ENCODE measurements around the gene ZSWIM8.
"Not testable (repeated sequence)": the region's sequence is repeated elsewhere in the genome, so short reads cannot be mapped to it uniquely, and the experiment has no call there.

Gene ZSWIM8

DNA sequence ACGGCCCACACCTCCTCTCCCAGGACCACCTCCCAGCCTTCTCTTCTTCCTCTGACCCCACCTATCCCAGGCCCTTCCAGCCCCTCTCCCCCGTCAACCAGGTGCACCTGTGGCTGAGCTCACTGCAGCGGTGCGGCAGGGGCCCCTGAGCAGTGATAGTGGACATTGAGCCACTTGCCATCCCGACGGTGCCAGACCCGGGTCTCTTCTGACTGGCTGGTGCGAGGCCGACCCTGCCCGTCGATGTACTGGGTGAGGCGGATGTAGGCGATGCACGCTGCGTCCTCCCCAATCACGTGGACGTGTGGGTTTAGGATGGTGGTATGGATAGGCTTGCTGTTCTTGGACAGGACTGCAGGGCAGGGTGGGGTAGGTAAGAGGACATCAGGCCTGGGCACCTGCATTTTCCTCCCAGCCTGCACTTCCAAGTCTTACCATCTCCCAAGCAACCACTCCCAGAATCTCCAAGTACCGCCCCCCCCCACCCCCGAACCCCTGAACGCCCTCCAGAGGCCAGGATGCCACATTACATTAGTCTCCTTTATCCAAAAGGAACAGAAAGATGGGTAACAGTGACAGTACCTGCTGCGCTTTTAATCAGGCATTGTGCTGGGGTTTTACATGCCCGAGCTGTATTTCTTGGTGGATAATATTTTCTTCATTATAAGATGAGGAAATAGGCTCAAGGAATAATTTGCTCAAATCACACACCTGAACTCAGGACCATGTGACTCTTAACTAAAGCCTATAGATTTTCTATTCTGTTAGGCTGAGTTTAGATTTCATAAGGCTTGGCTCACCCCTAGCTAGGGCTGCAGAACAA, 29.7 kb downstream of the ZSWIM8 start:
- DNase-seq (ENCODE audit: low spot score), result peak; percentile 57

DNA sequence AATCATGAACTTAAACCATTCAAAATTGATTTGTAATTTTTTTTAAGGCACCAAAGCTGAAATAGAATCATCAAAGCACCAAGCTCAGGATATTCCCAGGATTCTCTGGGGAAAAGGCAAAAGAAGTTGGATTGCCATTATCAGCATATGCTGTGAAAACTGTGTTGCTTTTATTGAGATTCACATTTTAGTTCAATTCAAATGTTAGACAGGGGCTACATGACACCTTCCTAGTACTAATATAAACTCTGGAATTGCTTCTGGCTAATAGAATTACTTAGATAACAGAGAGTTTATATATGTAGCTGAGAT, 30.3 kb downstream of the ZSWIM8 start:
- no peak for DNase-seq (ENCODE audit: low spot score)

- DNase-seq (ENCODE audit: low spot score), result no peak
Observed at GRCh38 chr10:73816917-73817729, 31.7 kb downstream of the ZSWIM8 start.

GRCh38 chr10:73817826-73818225, 32.4 kb downstream of the ZSWIM8 start:
- no peak for DNase-seq (ENCODE audit: low spot score)

GRCh38 chr10:73818402-73818801, 33.0 kb downstream of the ZSWIM8 start:
- DNase-seq (ENCODE audit: low spot score), result no peak

- no peak for DNase-seq (ENCODE audit: low spot score)
Observed at GRCh38 chr10:73819081-73819480, 33.7 kb downstream of the ZSWIM8 start.

DNA sequence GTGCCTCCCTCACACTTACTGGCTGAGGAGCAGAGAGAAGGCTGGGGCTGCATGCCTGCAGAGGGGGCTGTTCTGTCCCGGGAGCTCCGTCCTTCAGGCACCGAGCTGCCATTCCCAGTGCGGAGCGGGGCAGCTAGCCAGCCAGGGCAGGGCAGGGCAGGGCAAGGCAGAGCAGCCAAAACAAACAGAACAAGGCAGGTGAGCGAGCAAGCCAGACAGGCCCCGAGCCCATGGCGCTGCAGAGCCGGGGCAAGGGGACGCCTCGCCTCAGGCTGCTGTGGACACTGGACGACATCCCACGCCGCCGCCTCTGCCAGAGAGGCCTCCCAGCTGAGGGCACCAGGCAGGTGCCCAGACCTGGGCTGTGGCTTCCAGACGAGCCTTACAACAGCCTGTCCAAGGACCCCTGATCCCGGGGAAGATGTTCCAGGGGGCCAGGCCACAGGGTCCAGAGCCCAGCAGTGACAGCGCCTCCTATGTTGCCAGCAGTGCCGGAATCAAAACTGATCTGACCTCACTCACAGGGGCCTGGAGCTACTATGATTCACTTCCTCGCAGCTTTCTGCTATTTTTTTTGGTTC, 34.2 kb downstream of the ZSWIM8 start:
- DNase-seq (ENCODE audit: low spot score), result no peak

- no peak for DNase-seq (ENCODE audit: low spot score)
Observed at GRCh38 chr10:73823391-73823790, 38.0 kb downstream of the ZSWIM8 start.

- no peak for DNase-seq (ENCODE audit: low spot score)
Observed at GRCh38 chr10:73824146-73824725, 38.8 kb downstream of the ZSWIM8 start.

- no peak for DNase-seq (ENCODE audit: low spot score)
Observed at GRCh38 chr10:73827346-73828089, 42.1 kb downstream of the ZSWIM8 start.

DNA sequence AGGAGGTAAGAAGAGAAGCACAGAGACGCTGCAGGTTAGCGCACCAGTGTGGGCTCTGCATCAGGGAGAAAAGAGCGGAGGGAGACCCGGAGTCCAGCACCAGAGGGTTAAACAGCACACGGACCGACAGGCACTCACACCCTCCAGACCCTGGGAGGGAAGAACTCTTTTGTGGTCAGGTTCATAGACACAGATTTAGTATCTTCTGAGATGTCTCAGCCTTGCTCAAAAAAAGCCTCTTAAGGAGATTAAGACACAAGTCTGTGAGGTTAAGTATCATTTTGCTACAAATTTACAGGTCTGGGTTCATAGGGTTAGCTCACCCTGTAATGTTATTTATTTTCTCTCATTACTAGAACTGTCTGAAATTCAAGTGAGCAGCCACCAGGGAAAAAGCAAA, 42.8 kb downstream of the ZSWIM8 start:
- DNase-seq (ENCODE audit: low spot score), result no peak

DNA sequence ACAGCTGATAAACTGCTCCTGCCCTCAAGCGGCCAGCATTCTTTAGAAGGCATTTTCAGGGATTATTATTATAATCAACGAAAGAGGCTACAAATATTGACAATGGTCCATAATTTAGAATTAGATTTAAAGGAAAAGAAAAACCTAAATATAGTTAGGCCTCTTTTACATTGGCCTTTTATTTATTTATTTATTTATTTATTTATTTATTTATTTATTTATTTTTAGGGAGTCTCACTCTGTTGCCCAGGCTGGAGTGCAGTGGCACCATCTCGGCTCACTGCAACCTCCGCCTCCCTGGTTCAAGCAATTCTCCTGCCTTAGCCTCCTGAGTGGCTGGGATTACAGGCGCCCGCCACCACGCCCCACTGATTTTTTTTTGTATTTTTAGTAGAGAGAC, 43.7 kb downstream of the ZSWIM8 start:
- not testable (repeated sequence) for DNase-seq (ENCODE audit: low spot score)

DNA sequence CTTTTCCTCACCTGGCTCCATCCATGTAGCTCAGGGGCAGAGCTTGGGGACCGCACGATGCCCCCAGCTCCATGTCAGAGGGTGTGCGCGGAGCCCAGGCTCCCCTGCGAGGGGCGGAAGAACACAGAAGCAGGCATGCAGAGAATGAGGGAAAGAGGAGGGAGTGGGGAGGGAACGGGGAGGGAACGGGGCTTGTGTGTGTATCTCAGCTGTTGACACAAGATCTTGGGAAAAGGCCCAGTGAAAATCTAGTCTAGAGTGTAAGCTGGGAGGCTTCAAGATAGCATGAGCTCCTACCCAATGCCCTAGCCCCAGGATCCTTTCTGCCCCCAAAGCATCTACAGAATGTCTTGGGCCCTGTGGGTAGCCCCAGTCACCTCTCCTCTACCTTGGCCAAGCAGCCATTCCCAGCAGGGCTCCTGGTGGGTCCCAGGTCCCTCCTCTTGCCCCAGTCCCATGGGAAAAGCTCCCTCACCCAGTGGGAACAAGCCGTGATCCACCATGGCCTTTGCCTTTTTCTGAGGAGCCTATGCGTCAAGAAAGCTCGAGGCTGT, 51.1 kb downstream of the ZSWIM8 start:
- DNase-seq (ENCODE audit: low spot score), result no peak

- DNase-seq (ENCODE audit: low spot score), result peak; percentile 78
Observed at GRCh38 chr10:73837072-73837471, 51.7 kb downstream of the ZSWIM8 start.

- no peak for DNase-seq (ENCODE audit: low spot score)
Observed at GRCh38 chr10:73838008-73838567, 52.7 kb downstream of the ZSWIM8 start.

GRCh38 chr10:73838827-73839226, 53.4 kb downstream of the ZSWIM8 start:
- DNase-seq (ENCODE audit: low spot score), result peak; percentile 63

DNA sequence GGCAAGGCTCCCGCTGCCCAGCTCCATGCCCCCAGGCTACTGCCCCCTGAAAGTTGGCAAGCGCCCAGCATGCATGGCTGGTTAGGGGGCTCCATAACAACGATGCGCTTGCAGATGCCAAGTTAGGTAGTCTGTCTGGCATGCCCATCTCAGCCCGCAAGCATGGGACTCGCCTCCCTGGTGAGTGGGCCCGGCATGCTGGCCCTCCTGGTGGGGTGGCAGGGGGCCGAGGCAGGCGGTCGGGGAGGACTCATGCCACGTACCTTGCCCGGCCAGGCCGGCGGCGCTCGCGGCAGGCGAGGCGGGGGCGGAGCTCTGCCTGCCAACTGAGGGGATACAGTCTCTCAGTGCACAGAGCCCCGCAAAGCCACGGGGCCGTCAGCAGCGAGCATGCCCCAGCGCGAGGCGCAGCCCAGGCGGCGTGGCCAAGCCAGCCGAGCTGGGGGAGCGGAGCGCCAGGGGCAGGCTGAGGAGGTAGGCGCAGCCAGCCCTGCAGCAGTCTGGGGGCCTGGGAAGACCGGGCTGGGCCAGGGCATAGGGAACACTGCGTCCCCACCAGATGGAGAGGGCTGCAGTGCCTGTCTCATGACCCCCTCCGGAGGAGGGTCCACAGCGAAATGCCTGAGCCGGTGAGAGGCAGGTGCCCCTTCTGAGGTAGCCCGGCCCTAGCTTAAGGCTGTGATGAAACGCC, 54.0 kb downstream of the ZSWIM8 start:
- DNase-seq (ENCODE audit: low spot score), result no peak

DNA sequence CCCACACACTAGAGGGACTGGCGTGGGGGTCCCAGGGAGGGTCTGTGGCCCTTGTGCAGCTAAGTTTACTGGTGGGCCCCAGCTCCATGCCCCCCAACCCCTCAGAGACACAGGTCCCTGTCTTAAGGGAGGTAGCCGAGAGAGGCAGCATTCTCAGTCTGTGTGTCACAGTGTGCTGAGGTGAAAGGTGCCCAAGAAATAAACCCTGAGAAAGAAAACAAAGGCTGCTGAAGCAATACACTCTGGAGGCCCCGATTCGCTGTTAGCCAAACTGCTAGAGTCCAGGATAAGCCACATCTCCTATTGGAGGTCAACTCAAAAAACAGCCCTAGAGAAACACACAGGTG, 54.6 kb downstream of the ZSWIM8 start:
- DNase-seq (ENCODE audit: low spot score), result no peak

DNA sequence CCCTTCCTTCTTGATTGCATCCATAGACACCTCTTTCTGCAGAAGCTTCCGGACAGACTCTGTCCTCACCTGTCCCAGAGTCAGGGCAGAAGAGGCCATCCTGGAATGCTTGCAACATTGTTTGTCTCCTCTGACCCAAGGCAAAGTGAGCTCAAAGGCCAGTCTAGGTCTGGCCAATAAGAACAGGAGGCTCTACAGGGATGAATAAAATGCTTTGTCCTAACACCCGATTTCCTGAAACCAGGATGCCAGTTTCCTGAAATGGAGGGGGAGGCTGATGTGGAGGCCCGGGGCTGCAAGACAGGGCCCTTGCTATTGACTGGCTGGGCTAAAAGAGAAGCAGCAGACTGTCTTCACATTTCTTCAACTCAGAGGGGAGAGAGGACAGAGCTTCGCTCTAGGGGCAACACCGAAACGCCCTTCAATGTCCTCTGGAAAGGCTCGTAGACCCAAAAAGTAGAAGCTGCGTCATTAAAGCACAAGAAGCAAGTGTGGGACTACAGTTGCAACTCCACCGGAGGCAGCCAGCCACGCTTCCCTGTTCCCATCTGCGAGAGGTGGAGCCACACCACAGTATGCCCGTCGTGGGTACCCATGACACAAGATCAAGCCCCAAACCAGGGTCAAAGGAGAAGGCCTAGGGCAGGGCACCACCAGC, 55.1 kb downstream of the ZSWIM8 start:
- DNase-seq (ENCODE audit: low spot score), result no peak

- DNase-seq (ENCODE audit: low spot score), result no peak
Observed at GRCh38 chr10:73841061-73841421, 55.6 kb downstream of the ZSWIM8 start.

Measured in AG08396 (cell line).